H1 (cell line): ENCODE results near the gene ABI1. TPM values are rescaled to one million over a fixed set of nuclear protein-coding genes. Genes with fewer than 3 reads are reported as not detected.

Experiments used
- CTCF ChIA-PET: fragments of 300-600 bp; sonication (Branson Sonifier 250); formaldehyde crosslinking; loops from one replicate; lab custom pipeline; 2021; ENCODE audit not compliant: partially characterized antibody; lab: Charles Lee
- POLR2A ChIA-PET: fragments of 300-600 bp; sonication (Branson Sonifier 250); formaldehyde crosslinking; loops from one replicate; lab custom pipeline; 2021; ENCODE audit warnings: inconsistent platforms; ENCODE audit not compliant: partially characterized antibody; lab: Charles Lee
- DNase-seq, 2 experiments: peaks; one replicate each; pipeline versions ENCODE4 v3.0.0 to v3.0.0-alpha.2; 2010 to 2022; ENCODE audit warnings: low spot score in 2 of 2, low read depth in 1 of 2, mixed read lengths in 1 of 2
- FAIRE-seq: peaks from 2 replicates; lab custom pipeline; 2011; peaks lifted over from hg19 to GRCh38; lab: Jason Lieb, UNC
- H2AFZ ChIP-seq: 2 replicates; pipeline ENCODE4 v1.8.1; 2012; ENCODE audit warnings: low read length, inconsistent platforms
- H2AK5ac ChIP-seq: 2 replicates; pipeline ENCODE4 v1.6.1; 2013; ENCODE audit warnings: low read depth, low read length
- H2BK120ac ChIP-seq: replicated peaks from 2 replicates; pipeline ENCODE3; 2013; ENCODE audit warnings: low read depth, low read length, inconsistent platforms
- H2BK12ac ChIP-seq: 2 replicates; pipeline ENCODE4 v1.6.1; 2013; ENCODE audit warnings: low read depth, low read length
- H2BK15ac ChIP-seq: 2 replicates; pipeline ENCODE4 v1.6.1; 2013; ENCODE audit warnings: low read length
- H2BK20ac ChIP-seq: 2 replicates; pipeline ENCODE4 v1.6.1; 2013; ENCODE audit warnings: low read length
- H2BK5ac ChIP-seq: 2 replicates; pipeline ENCODE4 v1.6.1; 2013; ENCODE audit warnings: low read depth, low read length
- H3K14ac ChIP-seq: 2 replicates; pipeline ENCODE4 v1.6.1; 2013; ENCODE audit warnings: inconsistent platforms; ENCODE audit not compliant: insufficient read length
- H3K18ac ChIP-seq: 2 replicates; pipeline ENCODE4 v1.6.1; 2013; ENCODE audit warnings: low read length; ENCODE audit errors: extremely low read depth
- H3K23ac ChIP-seq: 2 replicates; pipeline ENCODE4 v1.6.1; 2013; ENCODE audit warnings: inconsistent platforms; ENCODE audit not compliant: insufficient read length
- H3K23me2 ChIP-seq: 2 replicates; pipeline ENCODE4 v1.6.1; 2013; ENCODE audit warnings: low read depth, low read length
- H3K27ac ChIP-seq: 2 replicates; pipeline ENCODE4 v1.6.1; 2011; ENCODE audit warnings: low read depth, low read length, inconsistent platforms
- H3K27me3 ChIP-seq, 4 experiments: replicated peaks in 1 of 4; 1 replicate in 1 of 4; 2 replicates in 3 of 4; pipeline versions ENCODE4 v1.6.1 to v1.8.1; 2011 to 2013; ENCODE audit warnings: low read length in 3 of 4, mild to moderate bottlenecking in 3 of 4, inconsistent platforms in 2 of 4, mixed read lengths in 2 of 4, moderate library complexity in 1 of 4; ENCODE audit not compliant: control insufficient read depth in 3 of 4, insufficient read depth in 3 of 4; ENCODE audit errors: extremely low read depth in 1 of 4
- H3K36me3 ChIP-seq, 4 experiments: 2 replicates each; pipeline versions ENCODE4 v1.6.1 to v1.8.1; 2011 to 2013; ENCODE audit warnings: mild to moderate bottlenecking in 4 of 4, low read length in 3 of 4, moderate library complexity in 2 of 4, control low read depth in 1 of 4, inconsistent platforms in 1 of 4; ENCODE audit not compliant: insufficient read depth in 4 of 4, control insufficient read depth in 2 of 4
- H3K4ac ChIP-seq: replicated peaks from 2 replicates; pipeline ENCODE3; 2013; ENCODE audit warnings: low read length, low read depth, mixed read lengths, inconsistent platforms; ENCODE audit not compliant: insufficient read length
- H3K4me1 ChIP-seq, 4 experiments: replicated peaks in 1 of 4; 1 replicate in 1 of 4; 2 replicates in 3 of 4; pipeline versions ENCODE4 v1.6.1 to v1.8.1; 2011 to 2013; ENCODE audit warnings: low read length in 3 of 4, inconsistent platforms in 2 of 4, mixed read lengths in 1 of 4; ENCODE audit not compliant: insufficient read depth in 4 of 4, control insufficient read depth in 3 of 4
- H3K4me2 ChIP-seq, 2 experiments: 2 replicates each; pipeline versions ENCODE4 v1.6.1 to v1.8.1; 2011 to 2013; ENCODE audit warnings: low read depth in 2 of 2, low read length in 2 of 2, control low read depth in 1 of 2, inconsistent platforms in 1 of 2, mild to moderate bottlenecking in 1 of 2; ENCODE audit not compliant: insufficient read depth in 1 of 2
- H3K4me3 ChIP-seq, 4 experiments: fragments of 200-600, 300-600 bp in 1 of 4; sonication (generic), shearing (Covaris generic), sonication (Bioruptor Twin) in 1 of 4; 2 replicates each; pipeline versions ENCODE4 v1.5.1 to v1.8.1; 2011 to 2016; ENCODE audit warnings: low read length in 4 of 4, low read depth in 3 of 4, control low read depth in 2 of 4, inconsistent platforms in 2 of 4, mild to moderate bottlenecking in 2 of 4, mixed read lengths in 1 of 4, moderate library complexity in 1 of 4; ENCODE audit not compliant: insufficient read depth in 2 of 4; ENCODE audit errors: extremely low read depth in 1 of 4
- H3K56ac ChIP-seq: replicated peaks from 2 replicates; pipeline ENCODE3; 2013; ENCODE audit warnings: low read depth, mild to moderate bottlenecking, mixed read lengths, low read length, inconsistent platforms; ENCODE audit not compliant: insufficient read length
- H3K79me1 ChIP-seq: 2 replicates; pipeline ENCODE4 v1.6.1; 2013; ENCODE audit warnings: low read depth, low read length, control low read depth
- H3K79me2 ChIP-seq, 2 experiments: 2 replicates each; pipeline versions ENCODE4 v1.6.1 to v1.8.1; 2012 to 2013; ENCODE audit warnings: low read length in 2 of 2, mild to moderate bottlenecking in 2 of 2, inconsistent platforms in 1 of 2; ENCODE audit not compliant: insufficient read depth in 2 of 2, control insufficient read depth in 1 of 2
- H3K9ac ChIP-seq, 4 experiments: replicated peaks in 1 of 4; 1 replicate in 1 of 4; 2 replicates in 3 of 4; pipeline versions ENCODE4 v1.6.1 to v1.8.1; 2011 to 2013; ENCODE audit warnings: low read depth in 3 of 4, low read length in 3 of 4, control low read depth in 2 of 4, mild to moderate bottlenecking in 2 of 4, moderate library complexity in 2 of 4, inconsistent platforms in 1 of 4; ENCODE audit errors: extremely low read depth in 1 of 4
- H3K9me3 ChIP-seq, 2 experiments: 2 replicates each; pipeline versions ENCODE4 v1.6.1 to v1.8.1; 2012 to 2013; ENCODE audit warnings: mild to moderate bottlenecking in 2 of 2, moderate library complexity in 2 of 2, control low read depth in 1 of 2, inconsistent platforms in 1 of 2, low read depth in 1 of 2, low read length in 1 of 2, mixed read lengths in 1 of 2; ENCODE audit not compliant: insufficient read depth in 2 of 2
- H4K20me1 ChIP-seq, 2 experiments: replicated peaks in 1 of 2; 2 replicates each; pipeline versions ENCODE3 to v1.8.1; 2011 to 2013; ENCODE audit warnings: inconsistent platforms in 2 of 2, low read length in 2 of 2, mild to moderate bottlenecking in 1 of 2; ENCODE audit not compliant: insufficient read depth in 2 of 2, control insufficient read depth in 1 of 2
- H4K5ac ChIP-seq: 2 replicates; pipeline ENCODE4 v1.6.1; 2013; ENCODE audit warnings: low read length, low read depth, mixed read lengths, inconsistent platforms; ENCODE audit not compliant: insufficient read length
- H4K8ac ChIP-seq: 2 replicates; pipeline ENCODE4 v1.8.0; 2013; ENCODE audit warnings: mild to moderate bottlenecking, moderate library complexity, low read length, inconsistent platforms; ENCODE audit not compliant: insufficient read depth; ENCODE audit errors: extremely low read depth
- H4K91ac ChIP-seq: replicated peaks from 2 replicates; pipeline ENCODE3; 2013; ENCODE audit warnings: low read length, mixed read lengths, inconsistent platforms; ENCODE audit not compliant: insufficient read length
- BCL11A ChIP-seq, 2 experiments: IDR thresholded peaks; one replicate each; pipeline ENCODE4 v1.6.1; 2011; ENCODE audit warnings: low read depth in 2 of 2, low read length in 2 of 2, mild to moderate bottlenecking in 2 of 2
- HDAC6 ChIP-seq: IDR thresholded peaks from one replicate; pipeline ENCODE4 v1.7.1; 2012; ENCODE audit warnings: low read depth, mild to moderate bottlenecking, inconsistent platforms, low read length, moderate library complexity
- KDM1A ChIP-seq: fragments of 200-600, 300-600 bp; sonication (generic); IDR thresholded peaks from 2 replicates; pipeline ENCODE4 v1.7.1; 2016; ENCODE audit warnings: mild to moderate bottlenecking, low read length, borderline replicate concordance
- NRF1 ChIP-seq: IDR thresholded peaks from 2 replicates; pipeline ENCODE4 v1.6.1; 2011; ENCODE audit warnings: mild to moderate bottlenecking, low read depth, low read length, improper control_type of control experiment
- SAP30 ChIP-seq: fragments of 300-600 bp; sonication (generic); IDR thresholded peaks from 2 replicates; pipeline ENCODE4 v1.7.1; 2012; ENCODE audit warnings: low read length, moderate library complexity, mild to moderate bottlenecking, inconsistent platforms; ENCODE audit not compliant: insufficient read depth, insufficient replicate concordance
- SIN3A ChIP-seq, 2 experiments: IDR thresholded peaks in 1 of 2; conservative IDR thresholded peaks in 1 of 2; 2 replicates each; pipeline ENCODE4 v1.6.1; 2011 to 2012; ENCODE audit warnings: low read length in 2 of 2, improper control_type of control experiment in 1 of 2, low read depth in 1 of 2, mild to moderate bottlenecking in 1 of 2
- SP4 ChIP-seq: IDR thresholded peaks from 2 replicates; pipeline ENCODE4 v1.6.1; 2012; ENCODE audit warnings: low read length, inconsistent platforms
- SUZ12 ChIP-seq: fragments of 200-600 bp; sonication (generic); IDR thresholded peaks from 2 replicates; pipeline ENCODE4 v1.6.1; 2012; ENCODE audit warnings: mild to moderate bottlenecking, inconsistent platforms, low read length, moderate library complexity, mixed read lengths
- TBP ChIP-seq: IDR thresholded peaks from 2 replicates; pipeline ENCODE4 v1.6.1; 2011; ENCODE audit warnings: low read depth, low read length, improper control_type of control experiment
- YY1 ChIP-seq: IDR thresholded peaks from 2 replicates; pipeline ENCODE4 v1.6.1; 2011; ENCODE audit warnings: low read depth, mild to moderate bottlenecking, low read length
- WGBS, 2 experiments: shearing (Covaris generic) in 1 of 2; methylation state at CpG; one replicate each; pipeline versions ENCODE4 v1.1.6 to v1.1.7; 2013 to 2015; ENCODE audit warnings: low lambda C conversion rate in 2 of 2, mixed read lengths in 2 of 2, inconsistent platforms in 1 of 2, low coverage in 1 of 2, missing lambda C conversion rate in 1 of 2; ENCODE audit not compliant: insufficient replicate concordance in 2 of 2, insufficient coverage in 1 of 2, insufficient read length in 1 of 2; ENCODE audit errors: extremely low coverage in 1 of 2, missing lambda C conversion rate in 1 of 2; 5-methylcytosine and 5-hydroxymethylcytosine counted together
- polyA plus RNA-seq, 7 experiments: library from polyadenylated mRNA; depleted of rRNA in 3 of 7; stranded (reverse) in 5 of 7; unstranded in 2 of 7; fragments of >200 nt in 5 of 7; fragments of 200-250 nt in 2 of 7; gene quantifications; 1 replicate in 5 of 7; 2 replicates in 1 of 7; 4 replicates in 1 of 7; pipeline versions ENCODE4 v1.2.1 to v1.2.3, GENCODE V29; 2011 to 2013; ENCODE audit warnings: missing spikeins in 2 of 7, mixed read lengths in 2 of 7
- total RNA-seq: library from RNA; stranded (reverse); fragmentation: NEBNext Ultra II Directional; extraction: Animal tissue kit (Norgen Biotek cat#: 25700); gene quantifications from 2 replicates; pipeline ENCODE4 v1.2.1, GENCODE V29; 2021

Gene ABI1
- total and polyA plus RNA-seq, 2 of the 8 experiments (the other 6 are each of a cell fraction or from before 2014, with no cell fraction given) = 35.4 to 37.0 TPM

DNA sequence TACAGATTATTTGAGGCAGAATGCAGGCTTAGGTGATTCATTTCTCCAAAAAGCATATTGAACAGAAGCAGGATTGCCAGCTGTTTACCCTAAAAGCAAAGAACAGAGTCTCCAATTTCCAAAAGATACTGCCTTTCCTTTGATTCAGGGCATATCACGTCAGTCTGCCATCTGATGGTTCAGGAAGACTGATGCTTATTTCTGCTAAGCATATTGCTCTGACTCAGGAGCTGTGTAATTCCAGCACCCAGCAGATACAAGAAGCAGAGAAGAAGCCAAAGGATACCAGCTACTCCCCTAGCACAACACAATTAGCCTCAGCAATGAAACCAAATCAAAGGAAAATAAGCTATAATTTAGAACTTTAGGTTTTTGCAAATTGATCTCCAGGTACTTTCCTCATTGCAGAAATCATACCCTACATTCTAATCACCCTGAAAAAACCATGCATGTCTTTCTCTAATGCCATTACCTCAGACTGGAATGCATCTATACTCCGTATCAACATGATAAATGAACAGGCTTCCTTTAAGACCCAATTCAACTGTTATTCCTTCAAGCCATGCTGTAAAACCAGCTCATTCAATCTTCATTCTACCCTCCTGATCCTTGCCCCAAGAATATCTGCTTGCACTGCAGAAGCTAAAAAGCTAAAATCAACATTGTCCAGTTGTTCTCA is 55.1 kb downstream of the ABI1 start:
- FAIRE-seq (no peak), DNase-seq (no peak)
- 92% methylated on average over 2 of the region's 2 CpGs; no CpG with 5 or more reads in 1 of the 2 experiments for WGBS, 2 experiments
- Histone ChIP-seq H2BK15ac (no peak overlapping the region), H3K18ac (no peak overlapping the region), H4K8ac (no peak overlapping the region), H3K36me3 (no peaks in the 10 kb centered on the region), H2AFZ (no peak overlapping the region), H2BK20ac (no peak overlapping the region), H3K14ac (no peak overlapping the region), H3K79me2 (peaks cover 0 to 63% of the 10 kb centered on the region in 2 experiments; a peak in 3 of 4 replicates), H3K4ac (no peak overlapping the region), H3K27me3 (no peaks in the 10 kb centered on the region), H2AK5ac (no peak overlapping the region), H3K79me1 (peaks cover 2% of the 10 kb centered on the region; the same call in 1 of the 2 replicates), H2BK12ac (no peak overlapping the region), H4K20me1 (peaks cover 3% of the 10 kb centered on the region in 2 experiments), H4K5ac (no peak overlapping the region), H3K4me2 (no peak overlapping the region), H4K91ac (no peak overlapping the region), H3K27ac (no peak overlapping the region), H3K4me1 (peaks cover 2 to 12% (median 7%) of the 10 kb centered on the region in 4 experiments; a peak in 5 of 7 replicates), H2BK120ac (no peak overlapping the region), H3K23me2 (no peaks in the 10 kb centered on the region), H3K9me3 (no peaks in the 10 kb centered on the region), H3K23ac (no peak overlapping the region), H2BK5ac (no peak overlapping the region), H3K56ac (no peak overlapping the region), H3K9ac (no peak overlapping the region; a peak in 1 of 7 replicates), H3K4me3 (no peak overlapping the region)
- CTCF ChIA-PET = interaction anchor here (0.6 to 2.1 kb wide), 6 partner anchors 12 to 186 kb away, joined by 3 to 8 read pairs (median 4); no protein-coding TSS in a partner anchor
- TF ChIP-seq SUZ12 (no peak), YY1 (no peak), BCL11A (IDR thresholded peaks at IDR 0.05; ENCODE audit: low read depth in 2 of 2, low read length in 2 of 2) (no peak), TBP (no peak), HDAC6 (no peak), SP4 (no peak), SIN3A (conservative IDR thresholded peaks at IDR 0.05 in 1 of 2, IDR thresholded peaks at IDR 0.05 in 1 of 2; ENCODE audit: low read depth in 1 of 2, low read length in 2 of 2) (no peak), SAP30 (no peak), NRF1 (no peak), KDM1A (no peak)
- POLR2A ChIA-PET = interaction anchor here (0.6 kb wide), 1 partner anchor 32 kb away, joined by 4 read pairs; no protein-coding TSS in a partner anchor
